ENCODE results near the gene CD2. TPM values are rescaled to one million over a fixed set of nuclear protein-coding genes. Genes with fewer than 3 reads are reported as not detected.

Gene CD2
- total and polyA plus RNA-seq, 2 of the 8 experiments (the other 6 are each of a cell fraction or from before 2014, with no cell fraction given) = not detected

GRCh38 chr1:116739371-116740012, 14.7 kb upstream of the CD2 start (continued):
- TF ChIP-seq POLR2A (IDR thresholded peaks at IDR 0.05; ENCODE audit: control extremely low read depth in 1 of 2, low read depth in 2 of 2, low read length in 2 of 2) = no peak
- no peak for TF ChIP-seq ASH2L (IDR thresholded peaks at IDR 0.05; ENCODE audit: low read length)
- TF ChIP-seq GABPA (IDR thresholded peaks at IDR 0.05; ENCODE audit: borderline replicate concordance, insufficient read depth, low read length) = no peak
- TF ChIP-seq RNF2 (IDR thresholded peaks at IDR 0.05; ENCODE audit: borderline replicate concordance, low read depth, low read length, missing control alignments, poor library complexity, severe bottlenecking) = no peak
- no peak for TF ChIP-seq FOSL1 (IDR thresholded peaks at IDR 0.05; ENCODE audit: insufficient read depth, low read depth, low read length)
- TF ChIP-seq ATF2 (IDR thresholded peaks at IDR 0.05; ENCODE audit: low read length) = no peak

All from H1 (cell line).